Suprapubic skin (tissue), 4 donors: ENCODE data around the gene OGFOD2. TPM values are rescaled to one million over a fixed set of nuclear protein-coding genes. Genes with fewer than 3 reads are reported as not detected.

Source experiments
- DNase-seq, 2 donors: peaks; one replicate each; pipeline ENCODE4 v3.0.0-alpha.2; 2019; ENCODE audit warnings: low spot score in 2 of 2
- H3K27ac ChIP-seq: fragments of 200-600 bp; sonication (generic); one replicate; pipeline ENCODE4 v1.5.1; 2019
- H3K27me3 ChIP-seq: fragments of 200-600 bp; sonication (generic); one replicate; pipeline ENCODE4 v1.5.1; 2019
- H3K36me3 ChIP-seq: fragments of 200-600 bp; sonication (generic); one replicate; pipeline ENCODE4 v1.5.1; 2019
- H3K4me1 ChIP-seq: fragments of 200-600 bp; sonication (generic); one replicate; pipeline ENCODE4 v1.5.1; 2019
- H3K4me3 ChIP-seq: fragments of 200-600 bp; sonication (generic); one replicate; pipeline ENCODE4 v1.5.1; 2019; ENCODE audit warnings: mild to moderate bottlenecking
- H3K9me3 ChIP-seq: fragments of 200-600 bp; sonication (generic); one replicate; pipeline ENCODE4 v1.5.1; 2019
- CTCF ChIP-seq, 2 donors: fragments of 200-600 bp in 1 of 2; fragments of 450-650 bp in 1 of 2; sonication (generic) in 1 of 2; IDR thresholded peaks; one replicate each; pipeline ENCODE4 v1.5.1; 2016 to 2019; ENCODE audit warnings: antibody characterized with exemption in 2 of 2, mild to moderate bottlenecking in 1 of 2, moderate library complexity in 1 of 2
- EP300 ChIP-seq: sonication (generic); formaldehyde crosslinking; IDR thresholded peaks from one replicate; pipeline ENCODE4 v1.6.1; 2017; ENCODE audit warnings: antibody characterized with exemption
- POLR2A ChIP-seq, 2 donors: fragments of 450-650 bp; IDR thresholded peaks; one replicate each; pipeline ENCODE4 v1.6.1; 2017; ENCODE audit warnings: antibody characterized with exemption in 2 of 2, mild to moderate bottlenecking in 2 of 2, moderate library complexity in 2 of 2
- POLR2AphosphoS5 ChIP-seq, 3 donors: sonication (generic); formaldehyde crosslinking; IDR thresholded peaks; one replicate each; pipeline ENCODE4 v1.6.1; 2017; ENCODE audit warnings: antibody characterized with exemption in 3 of 3
- WGBS: methylation state at CpG from one replicate; pipeline ENCODE4 v1.1.5; 2018; 5-methylcytosine and 5-hydroxymethylcytosine counted together
- total RNA-seq, 4 donors: library from RNA; depleted of rRNA; stranded (reverse); fragments of >200 nt; gene quantifications; one replicate each; pipeline ENCODE4 v1.1.0, GENCODE V29; 2016

The OGFOD2 gene
- total RNA-seq, 4 donors from 2014 or later = 9.9 to 27.0 (median 13.5) TPM

GRCh38 chr12:122975790-122976647 is 975 bp downstream of the OGFOD2 start:
- peaks cover 56% of the 10 kb centered on the region for H3K4me1 ChIP-seq
- no peaks in the 10 kb centered on the region for H3K36me3 ChIP-seq
- peak in 1 of 2 donors; percentile 63 for DNase-seq
- H3K27me3 ChIP-seq = no peaks in the 10 kb centered on the region
- peak overlapping the region; percentile 96 for H3K27ac ChIP-seq
- TF ChIP-seq POLR2A (IDR thresholded peaks at IDR 0.05) (no peak), POLR2AphosphoS5 (IDR thresholded peaks at IDR 0.05) (no peak), CTCF (IDR thresholded peaks at IDR 0.05) (no peak), EP300 (no peak)
- H3K9me3 ChIP-seq = no peaks in the 10 kb centered on the region
- peak overlapping the region; percentile 73 for H3K4me3 ChIP-seq
- 9% methylated on average over 4 of the region's 8 CpGs for WGBS

GRCh38 chr12:122976648-122976975 is 1.6 kb downstream of the OGFOD2 start:
- peak overlapping the region; percentile 73 for H3K4me3 ChIP-seq
- TF ChIP-seq POLR2AphosphoS5 (IDR thresholded peaks at IDR 0.05) (no peak), CTCF (IDR thresholded peaks at IDR 0.05) (no peak), EP300 (no peak), POLR2A (IDR thresholded peaks at IDR 0.05) (no peak)
- 86% methylated on average over 9 of the region's 15 CpGs for WGBS
- H3K27me3 ChIP-seq = no peaks in the 10 kb centered on the region
- H3K4me1 ChIP-seq = peaks cover 61% of the 10 kb centered on the region
- DNase-seq = no peak
- H3K9me3 ChIP-seq = no peaks in the 10 kb centered on the region
- no peaks in the 10 kb centered on the region for H3K36me3 ChIP-seq
- H3K27ac ChIP-seq = no peak overlapping the region

GRCh38 chr12:122977153-122977552 is 2.1 kb downstream of the OGFOD2 start:
- Histone ChIP-seq H3K4me3 (no peak overlapping the region), H3K36me3 (no peaks in the 10 kb centered on the region), H3K4me1 (peaks cover 66% of the 10 kb centered on the region), H3K9me3 (no peaks in the 10 kb centered on the region), H3K27me3 (no peaks in the 10 kb centered on the region), H3K27ac (no peak overlapping the region)
- DNase-seq = no peak
- no peak for TF ChIP-seq POLR2AphosphoS5 (IDR thresholded peaks at IDR 0.05)
- no peak for TF ChIP-seq POLR2A (IDR thresholded peaks at IDR 0.05)
- WGBS = 73% methylated on average over 6 of the region's 6 CpGs

- WGBS = 80% methylated on average over 6 of the region's 9 CpGs
- no peaks in the 10 kb centered on the region for H3K27me3 ChIP-seq
- H3K4me3 ChIP-seq = no peak overlapping the region
- TF ChIP-seq CTCF (IDR thresholded peaks at IDR 0.05) (no peak), POLR2AphosphoS5 (IDR thresholded peaks at IDR 0.05) (no peak), POLR2A (IDR thresholded peaks at IDR 0.05) (no peak), EP300 (no peak)
- H3K4me1 ChIP-seq = peaks cover 73% of the 10 kb centered on the region
- H3K36me3 ChIP-seq = peaks cover 7% of the 10 kb centered on the region
- no peaks in the 10 kb centered on the region for H3K9me3 ChIP-seq
- no peak overlapping the region for H3K27ac ChIP-seq
- DNase-seq = no peak
These were observed 2.8 kb downstream of the OGFOD2 start for GRCh38 chr12:122977655-122978392.

GRCh38 chr12:122978507-122978955 is 3.5 kb downstream of the OGFOD2 start:
- peaks cover 79% of the 10 kb centered on the region for H3K4me1 ChIP-seq
- H3K27me3 ChIP-seq = no peaks in the 10 kb centered on the region
- no peaks in the 10 kb centered on the region for H3K9me3 ChIP-seq
- H3K36me3 ChIP-seq = peaks cover 11% of the 10 kb centered on the region
- no peak for TF ChIP-seq CTCF (IDR thresholded peaks at IDR 0.05)
- 86% methylated on average over 15 of the region's 21 CpGs for WGBS
- no peak overlapping the region for H3K27ac ChIP-seq
- DNase-seq = no peak
- no peak overlapping the region for H3K4me3 ChIP-seq
